Measurements from ENCODE around the gene GPRIN2.
"Not testable (repeated sequence)": the region's sequence is repeated elsewhere in the genome, so short reads cannot be mapped to it uniquely, and the experiment has no call there.

The GPRIN2 gene

DNA sequence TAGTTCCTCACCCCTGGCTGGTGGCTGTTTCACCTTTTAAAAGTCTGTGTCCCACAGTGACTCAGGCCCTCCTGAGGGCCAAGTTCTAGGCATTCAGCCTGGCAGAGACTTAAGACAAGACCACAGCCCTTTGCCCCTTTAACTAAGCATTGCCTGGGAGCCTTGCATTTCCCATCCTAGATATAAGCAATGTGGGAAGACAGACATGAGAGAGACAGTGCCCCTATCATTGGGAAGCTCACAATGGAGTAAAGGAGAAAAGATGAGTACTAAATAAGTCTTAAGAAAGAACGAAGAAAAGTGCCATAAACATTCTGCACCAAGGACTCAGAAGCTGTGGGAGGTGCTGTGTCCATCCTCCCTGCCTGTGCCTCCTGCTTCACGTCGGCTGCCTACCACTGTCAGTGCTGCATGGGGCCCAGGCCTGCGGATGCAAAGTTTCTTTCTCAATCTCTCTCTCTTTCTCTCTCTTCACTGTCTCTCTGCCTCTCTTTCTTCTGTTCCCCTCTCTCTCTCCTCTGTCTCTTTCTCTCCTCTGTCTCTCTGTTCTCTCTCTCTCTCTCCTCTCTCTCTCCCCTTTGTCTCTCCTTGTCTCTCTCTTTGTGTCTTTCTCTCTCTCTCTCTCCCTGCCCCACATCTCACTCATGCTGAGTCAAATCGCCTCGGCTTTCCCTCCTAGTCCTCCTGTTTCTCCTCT, 21.5 kb downstream of the GPRIN2 start:
- DNase-seq = no peak

DNA sequence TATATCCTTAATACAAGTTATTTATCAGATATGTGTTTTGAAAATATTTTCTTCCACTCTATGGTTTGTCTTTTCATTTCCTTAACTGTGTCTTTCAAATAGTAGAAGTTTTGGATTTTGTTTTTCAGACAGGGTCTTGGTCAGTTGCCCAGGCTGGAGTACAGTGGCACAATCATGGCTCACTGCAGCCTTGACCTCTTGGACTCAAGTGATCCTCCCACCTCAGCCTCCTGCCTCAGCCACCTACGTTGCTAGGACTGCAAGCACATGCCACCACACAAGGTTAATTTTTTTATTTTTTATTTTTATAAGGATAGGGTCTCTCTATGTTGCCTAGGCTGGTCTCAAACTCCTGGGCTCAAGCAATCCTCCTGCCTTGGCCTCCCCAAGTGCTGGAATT, 24.2 kb downstream of the GPRIN2 start:
- DNase-seq = not testable (repeated sequence)

DNA sequence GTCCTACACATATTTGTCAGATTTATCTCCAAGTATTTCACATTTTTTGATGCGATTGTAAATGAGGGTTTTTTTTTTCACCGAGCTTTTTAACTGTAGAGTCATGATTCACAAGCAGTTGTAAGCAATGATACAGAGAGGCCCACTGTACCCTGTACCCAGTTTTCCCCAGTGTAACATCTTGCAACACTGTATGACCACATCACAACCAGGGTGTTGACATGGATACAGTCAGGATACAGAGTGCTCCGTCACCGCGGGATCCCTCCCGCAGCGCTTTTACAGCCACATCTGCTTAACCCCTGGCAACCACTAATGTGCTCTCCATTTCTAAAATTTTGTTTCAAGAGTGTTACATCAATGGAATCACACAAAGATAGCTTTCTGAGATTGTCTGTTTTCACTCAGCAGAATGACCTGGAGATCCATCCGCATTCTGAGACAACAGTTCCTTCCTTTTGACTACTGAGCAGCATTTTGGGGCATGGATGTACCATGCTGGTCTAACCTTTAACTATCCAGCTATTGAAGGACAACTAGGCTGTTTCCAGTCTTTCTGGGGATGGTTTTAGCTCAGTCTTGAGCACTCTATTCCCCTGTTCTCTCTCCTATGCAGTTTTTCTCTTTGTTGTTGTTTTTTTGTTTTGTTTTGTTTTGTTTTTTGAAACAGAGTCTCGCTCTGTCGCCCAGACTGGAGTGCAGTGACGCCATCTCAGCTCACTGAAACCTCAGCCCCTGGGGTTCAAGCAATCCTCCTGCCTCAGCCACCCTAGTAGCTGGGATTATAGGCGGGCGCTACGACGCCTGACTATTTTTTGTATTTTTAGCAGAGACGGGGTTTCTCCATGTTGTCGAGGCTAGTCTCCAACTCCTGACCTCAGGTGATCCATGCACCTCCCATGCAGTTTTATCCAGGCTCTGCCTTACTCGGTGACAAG, 25.9 kb downstream of the GPRIN2 start:
- no peak for DNase-seq

DNA sequence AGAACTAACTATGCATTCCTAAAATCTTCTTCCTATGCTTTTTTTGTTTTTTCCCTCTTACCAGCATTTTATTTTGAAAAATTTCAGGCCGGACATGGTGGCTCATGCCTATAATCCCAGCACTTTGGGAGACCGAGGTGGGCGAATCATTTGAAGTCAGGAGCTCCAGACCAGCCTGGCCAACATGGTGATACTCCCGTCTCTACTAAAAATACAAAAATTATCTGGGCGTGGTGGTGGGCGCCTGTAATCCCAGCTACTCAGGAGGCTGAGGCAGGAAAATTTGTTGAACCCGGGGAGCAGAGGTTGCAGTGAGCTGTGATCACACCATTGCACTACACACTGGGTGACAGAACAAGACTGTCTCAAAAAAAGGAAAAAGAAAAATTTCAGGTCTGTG, 26.7 kb downstream of the GPRIN2 start:
- DNase-seq = not testable (repeated sequence)

DNA sequence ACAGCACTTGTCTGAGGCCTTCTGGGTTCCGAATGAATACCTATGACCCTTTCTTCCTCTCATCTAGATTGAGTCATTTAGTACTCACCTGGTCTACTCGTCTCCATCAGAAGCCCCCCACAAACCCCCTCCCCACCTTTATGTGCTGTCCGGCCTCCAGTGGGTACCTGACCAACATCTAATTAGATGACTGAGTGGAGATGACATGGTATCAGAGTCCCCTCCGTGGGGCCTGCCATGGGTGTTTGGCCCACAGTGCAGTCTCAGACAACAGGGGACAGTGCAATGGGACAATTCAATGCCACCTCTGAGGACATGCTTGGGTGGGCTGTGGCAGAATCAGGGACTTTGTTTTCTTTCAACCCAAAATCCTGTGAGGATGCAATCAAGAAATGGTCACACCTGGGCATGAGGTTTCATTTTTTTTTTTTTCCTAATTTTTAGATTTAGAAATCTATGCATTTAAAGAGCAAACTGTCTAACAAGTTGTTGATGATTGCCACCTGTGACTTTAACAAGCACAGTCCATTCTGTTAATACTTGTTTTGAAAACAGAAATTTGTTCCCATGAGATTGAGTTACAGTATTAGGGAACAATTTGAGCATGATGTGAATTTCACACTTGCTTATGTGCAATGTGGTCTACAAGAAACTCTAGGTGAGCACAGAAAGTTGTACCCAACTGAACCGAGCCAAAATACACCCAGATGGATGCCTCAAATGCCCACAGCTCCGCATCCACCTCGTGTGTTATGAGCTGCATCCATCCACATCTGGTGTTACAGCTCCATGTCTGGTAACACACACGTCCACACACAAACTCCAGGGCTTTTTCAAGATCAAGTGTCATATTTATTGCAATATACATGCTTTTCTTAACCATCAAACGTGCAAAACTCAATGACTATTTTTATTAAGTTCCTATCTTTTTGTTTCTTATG, 27.5 kb downstream of the GPRIN2 start:
- no peak for DNase-seq

DNA sequence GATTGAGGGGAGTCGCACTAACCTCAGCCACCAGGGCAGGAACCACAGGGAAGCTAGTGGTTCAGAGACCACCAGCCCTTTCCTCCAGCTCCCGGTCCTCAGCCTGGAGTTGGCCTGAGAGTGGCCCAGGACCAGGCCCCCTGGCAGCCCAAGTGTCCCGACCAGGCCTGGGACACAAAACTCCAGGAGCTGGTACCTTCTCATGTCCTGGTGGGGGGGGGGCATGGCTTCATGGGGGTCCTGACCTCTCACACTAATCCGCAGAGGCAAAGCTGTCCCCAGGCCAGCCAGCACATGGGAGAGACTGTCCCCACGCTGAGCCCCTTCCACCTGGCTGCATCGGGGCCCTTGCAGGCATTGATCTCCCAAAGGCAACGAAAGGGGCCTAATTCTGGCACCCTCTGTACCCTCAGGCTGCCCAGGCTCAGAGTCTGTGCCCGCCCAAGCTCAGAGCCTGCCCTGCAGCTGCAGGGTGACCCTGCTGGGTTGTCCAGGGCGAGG, 28.2 kb downstream of the GPRIN2 start:
- DNase-seq = no peak

DNA sequence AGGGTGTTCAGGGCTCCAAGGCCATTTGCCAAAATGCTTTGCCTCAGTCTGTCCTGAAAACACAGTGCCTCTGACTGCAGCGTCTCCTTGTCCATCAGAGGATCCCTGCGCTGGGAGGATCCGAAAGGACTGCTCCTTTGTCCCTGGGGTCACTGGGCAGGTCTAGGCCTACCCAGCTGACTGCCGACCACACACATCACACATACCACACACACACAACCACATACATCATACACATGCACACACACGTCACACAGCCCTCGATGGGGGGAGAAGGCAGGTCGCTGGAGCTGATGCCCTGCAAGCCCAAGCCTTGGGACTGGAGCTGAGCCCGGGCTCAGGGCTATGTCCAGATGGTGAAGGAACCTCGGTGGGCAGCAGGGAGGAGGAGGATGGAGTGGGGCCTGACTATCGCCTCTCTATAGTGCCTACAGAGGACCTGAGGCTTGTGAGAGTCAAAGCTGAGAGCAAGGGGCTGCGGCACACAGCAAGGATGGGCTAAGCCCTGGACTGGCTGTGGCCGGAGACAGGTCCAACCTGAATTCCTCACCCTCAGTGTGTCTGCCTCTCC, 29.1 kb downstream of the GPRIN2 start:
- no peak for DNase-seq

DNA sequence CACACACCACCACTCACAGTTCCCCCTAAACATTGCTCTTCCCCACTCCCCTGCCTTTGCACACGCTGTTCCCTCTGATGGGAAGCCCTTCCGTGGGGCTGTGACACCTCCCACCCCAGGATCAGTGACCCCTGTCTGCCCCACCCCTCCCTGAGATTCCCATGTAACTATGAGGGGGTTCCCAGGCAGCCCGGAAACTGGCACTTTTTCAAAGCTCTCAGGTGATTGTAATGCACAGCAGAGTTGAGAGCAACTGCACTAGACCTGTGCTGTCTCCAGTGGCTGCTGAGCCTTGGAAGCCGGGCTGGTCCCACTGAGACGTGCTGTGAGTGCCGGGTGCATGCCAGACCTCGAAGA, 29.8 kb downstream of the GPRIN2 start:
- DNase-seq = no peak

DNA sequence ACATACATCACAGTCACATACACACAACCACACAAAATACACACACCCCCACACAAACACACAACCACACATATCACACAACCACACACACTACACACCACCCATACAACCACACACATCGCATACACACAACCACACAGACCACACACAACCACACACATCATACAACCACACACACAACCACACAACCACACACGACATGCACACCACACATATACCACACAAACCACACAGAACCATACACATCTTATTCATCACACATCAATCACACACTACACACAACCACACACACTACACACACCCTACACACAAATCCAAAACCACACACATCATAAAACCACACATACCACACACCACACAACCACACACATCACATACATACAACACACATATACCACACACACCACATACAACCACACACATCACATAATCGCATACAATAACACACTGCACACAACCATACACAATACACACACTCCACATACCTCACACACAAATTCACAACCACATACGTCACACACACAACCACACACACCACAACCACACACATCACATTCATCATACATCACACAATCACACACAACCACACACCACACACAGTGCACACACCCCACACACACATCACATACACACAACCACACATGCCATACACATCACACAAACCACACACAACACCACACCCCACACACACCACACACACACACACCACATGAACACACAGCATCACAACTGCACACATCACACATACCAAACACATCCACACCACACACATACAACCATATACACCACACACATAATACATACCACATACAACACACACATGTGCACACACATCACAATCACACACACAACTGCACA, 30.4 kb downstream of the GPRIN2 start:
- no peak for DNase-seq

DNA sequence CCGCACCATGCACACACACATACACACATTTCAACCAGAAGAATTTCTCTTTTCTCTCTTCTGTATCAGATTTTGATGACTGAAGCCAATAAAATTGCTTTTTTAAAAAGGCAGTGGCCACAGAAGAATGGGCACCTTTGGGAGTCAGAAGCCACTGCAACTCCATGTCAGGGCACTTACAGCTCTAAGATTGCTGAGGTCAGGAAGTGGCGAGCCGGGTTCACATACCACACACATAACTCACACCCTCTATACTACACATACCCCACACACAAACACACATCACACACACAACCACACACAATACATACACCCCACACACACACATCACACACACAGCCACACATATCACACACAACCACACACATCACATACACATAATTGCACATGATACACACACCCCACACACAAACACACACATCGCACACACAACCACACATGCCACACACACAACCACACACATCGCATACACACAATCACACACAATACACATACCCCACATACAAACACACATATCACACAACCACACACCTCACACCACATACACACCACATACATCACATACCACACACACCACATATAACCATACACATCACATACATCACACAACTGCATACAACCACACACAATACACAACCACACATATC, 31.2 kb downstream of the GPRIN2 start:
- no peak for DNase-seq

DNA sequence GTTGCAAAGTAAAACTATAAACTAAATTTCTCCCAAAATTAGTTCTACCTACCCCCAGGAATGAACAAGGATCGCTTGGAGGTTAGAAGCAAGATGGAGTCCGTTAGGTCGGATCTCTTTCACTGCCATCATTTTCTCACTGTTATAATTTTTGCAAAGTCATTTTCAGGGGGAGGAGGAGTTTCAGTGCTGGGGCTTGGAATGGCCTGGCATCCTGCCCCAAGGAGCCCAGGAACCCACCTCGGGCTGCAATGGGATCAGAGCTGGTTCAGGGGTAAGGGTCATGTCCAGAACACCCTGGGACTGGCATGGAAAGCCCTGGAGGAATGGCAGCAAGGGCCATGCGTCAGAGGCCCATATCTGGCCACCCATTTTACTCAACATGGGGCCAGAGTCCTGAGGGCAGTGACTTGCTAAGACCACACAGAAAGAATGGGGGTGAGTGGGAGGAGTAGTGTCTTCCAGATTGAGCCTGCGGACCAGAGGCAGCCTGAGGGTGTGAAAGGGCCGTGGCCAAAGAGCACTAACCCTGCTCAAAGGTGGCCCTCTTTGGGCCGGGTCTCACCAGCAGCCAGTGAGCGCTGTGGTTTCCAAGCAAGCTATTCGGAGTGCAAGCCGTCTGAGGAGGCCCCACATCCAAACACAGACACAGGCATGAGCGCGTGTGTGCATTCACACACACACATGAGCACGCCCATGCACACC, 31.8 kb downstream of the GPRIN2 start:
- no peak for DNase-seq

DNA sequence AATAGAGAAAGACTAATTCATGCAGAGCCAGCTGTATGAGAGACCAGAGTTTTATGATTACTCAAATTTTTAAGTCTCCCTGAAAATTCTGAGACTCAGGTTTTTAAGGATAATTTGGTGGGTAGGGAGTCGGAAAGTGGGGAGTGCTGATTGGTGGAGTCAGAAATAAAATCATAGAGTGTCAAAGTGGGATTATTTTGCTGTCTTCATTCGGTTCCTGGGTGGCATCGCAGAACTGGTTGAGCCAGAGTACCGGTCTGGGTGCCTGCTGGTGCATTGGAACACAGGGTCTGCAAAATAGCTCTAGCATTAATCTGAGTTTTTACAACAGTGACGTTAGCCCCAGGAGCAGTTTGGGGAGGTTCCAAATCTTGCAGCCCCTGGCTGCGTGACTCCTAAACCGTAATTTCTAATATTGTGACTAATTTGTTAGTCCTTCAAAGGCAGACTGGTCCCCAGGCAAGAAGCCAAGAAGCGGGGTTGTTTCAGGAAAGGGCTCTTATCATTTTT, 32.4 kb downstream of the GPRIN2 start:
- no peak for DNase-seq

DNA sequence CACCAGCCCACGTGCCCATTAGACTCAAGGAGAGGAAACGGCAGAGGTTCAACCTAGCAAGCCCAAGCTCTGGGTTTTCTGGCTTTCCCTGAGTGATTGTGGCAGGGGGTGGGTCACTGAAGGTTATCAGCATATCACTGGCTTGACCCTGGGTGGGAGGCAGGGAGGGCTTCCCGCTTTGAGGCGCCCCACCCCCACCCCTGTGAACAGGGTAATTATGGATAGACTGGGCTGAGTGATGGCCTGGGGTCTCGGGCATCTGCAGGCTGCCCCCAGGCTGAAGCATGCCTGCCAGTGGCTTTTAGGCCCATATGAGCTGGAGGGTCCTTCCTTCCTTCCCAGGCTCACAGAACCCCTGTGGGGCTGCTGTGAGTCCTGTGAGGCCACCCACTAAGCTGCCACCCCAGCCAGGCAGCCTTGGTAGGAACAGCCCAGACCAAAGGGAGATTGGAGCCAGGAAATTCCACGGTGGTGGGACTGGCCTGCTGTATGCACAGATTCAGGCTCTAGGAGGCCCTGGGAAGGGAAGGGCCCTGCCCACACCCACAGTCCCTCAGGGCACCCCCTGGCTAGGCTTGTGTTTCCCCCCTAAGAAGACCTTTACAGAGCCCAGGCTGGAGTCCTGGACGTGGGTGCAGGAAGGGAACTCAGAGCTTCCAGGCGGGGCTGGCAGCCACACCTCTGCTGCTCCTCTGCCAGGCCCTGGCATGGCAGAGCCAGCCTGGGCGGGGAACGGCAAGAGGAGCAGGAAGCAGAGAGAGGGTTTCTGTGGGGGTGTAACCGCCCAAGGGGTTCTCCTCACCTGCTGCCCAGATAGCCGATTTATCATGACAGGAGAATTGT, 33.1 kb downstream of the GPRIN2 start:
- DNase-seq = no peak

DNA sequence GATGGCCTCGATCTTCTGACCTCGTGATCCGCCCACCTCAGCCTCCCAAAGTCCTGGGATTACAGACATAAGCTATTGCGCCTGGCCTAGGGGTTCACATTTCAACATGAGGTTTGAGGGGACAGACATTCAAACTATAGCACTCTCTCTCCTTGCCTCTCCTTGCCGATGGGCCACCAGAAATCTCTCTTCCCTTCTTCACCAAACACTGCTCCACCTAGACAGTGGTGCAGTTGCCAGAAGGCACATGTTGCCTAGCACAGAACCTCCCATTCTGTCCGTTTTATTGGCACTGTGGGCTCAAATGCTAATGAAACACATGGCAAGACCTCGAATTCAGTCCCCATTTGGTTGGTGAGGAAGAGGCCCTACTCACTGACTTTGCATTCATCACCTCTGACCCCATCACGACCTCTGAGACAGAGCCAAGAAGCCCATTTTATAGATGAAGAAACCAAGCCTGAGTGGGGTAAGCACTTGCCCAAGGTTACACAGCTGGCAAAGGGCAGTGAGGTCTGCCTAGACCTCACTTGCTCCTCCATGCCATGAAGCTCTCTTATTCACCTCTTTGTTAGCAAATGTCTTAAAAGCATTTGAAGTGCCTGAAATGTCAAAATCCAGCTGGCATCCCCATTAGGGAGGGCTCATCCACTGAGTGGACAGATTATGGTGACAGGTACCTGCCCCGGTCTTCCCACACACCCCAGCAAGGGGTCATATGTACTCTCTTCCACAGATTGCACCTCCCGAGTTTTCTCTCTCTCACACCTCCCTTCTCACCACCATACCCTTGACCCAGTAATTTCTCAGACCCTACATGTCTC, 34.0 kb downstream of the GPRIN2 start:
- DNase-seq = no peak

DNA sequence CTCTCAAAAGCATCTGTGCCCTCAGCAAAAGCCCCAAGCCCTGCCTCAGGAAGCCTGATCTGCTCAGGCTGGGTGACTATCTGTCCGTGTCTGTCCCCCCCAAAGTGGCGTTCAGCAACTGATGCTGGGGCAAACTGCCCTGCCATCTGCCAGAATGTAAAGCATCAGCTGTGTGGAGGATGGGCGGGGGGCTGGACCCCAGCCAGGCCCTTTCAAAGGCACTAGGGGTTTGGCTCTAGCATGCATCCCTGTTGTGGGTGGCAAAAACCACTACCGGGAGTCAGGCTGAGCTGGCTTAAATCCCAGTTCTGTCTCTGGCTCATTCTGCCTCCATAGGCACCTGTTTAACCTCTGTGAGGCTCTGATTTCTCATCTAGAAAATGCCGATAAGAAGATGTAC, 35.5 kb downstream of the GPRIN2 start:
- DNase-seq = no peak

DNA sequence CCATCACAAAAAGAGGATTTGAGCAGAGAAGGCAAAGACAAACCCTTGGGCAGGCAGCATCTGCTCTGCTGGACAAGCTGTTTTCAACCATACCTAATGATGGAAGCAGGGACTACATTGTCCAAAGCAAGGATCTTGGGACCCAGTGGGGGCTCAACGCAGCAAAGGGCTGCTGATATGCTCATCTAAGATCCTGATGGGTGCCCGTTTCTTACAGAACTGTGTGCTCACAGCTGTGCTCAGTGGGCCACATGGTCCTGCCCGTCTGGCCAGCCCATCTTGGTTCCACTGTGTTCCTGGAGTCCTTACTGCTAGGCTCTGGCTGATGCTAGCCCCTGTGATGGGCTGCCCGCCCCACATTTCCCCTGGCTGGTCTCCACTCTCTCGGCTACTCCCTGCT, 36.1 kb downstream of the GPRIN2 start:
- DNase-seq = no peak

DNA sequence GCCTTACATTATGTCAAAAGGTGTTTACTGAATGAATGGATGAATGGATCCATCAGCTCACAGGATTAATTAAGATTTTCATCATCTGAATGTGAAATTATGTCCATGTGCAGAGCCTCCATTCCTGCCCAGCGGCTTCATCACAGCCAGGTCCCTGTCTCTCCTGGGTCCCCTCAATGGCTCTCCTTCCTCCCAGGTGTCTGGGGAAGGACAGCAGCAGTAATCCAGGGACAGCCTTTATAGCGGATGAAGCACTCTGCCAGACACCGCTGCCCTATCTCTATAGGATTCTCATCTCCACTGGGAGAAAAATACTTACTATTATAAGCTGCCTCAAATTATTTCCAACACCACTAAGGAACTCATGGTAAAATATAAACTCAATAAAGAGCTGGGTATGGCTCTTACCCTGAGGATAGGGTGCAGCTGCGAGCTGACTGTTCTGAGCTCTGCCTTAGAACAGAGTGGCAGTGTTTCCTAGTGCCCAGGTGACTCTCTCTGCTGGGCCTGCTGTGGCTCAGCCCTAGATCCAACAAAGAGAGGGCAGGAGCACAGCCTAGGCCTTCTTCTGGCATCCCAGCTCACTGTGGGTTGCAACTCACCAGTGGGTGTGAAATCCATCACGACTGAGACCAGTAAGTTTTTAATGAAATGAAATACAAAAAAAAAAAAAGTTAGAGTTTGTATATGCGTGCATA, 38.3 kb downstream of the GPRIN2 start:
- DNase-seq = peak in 1 of 2 experiments; percentile 3

DNA sequence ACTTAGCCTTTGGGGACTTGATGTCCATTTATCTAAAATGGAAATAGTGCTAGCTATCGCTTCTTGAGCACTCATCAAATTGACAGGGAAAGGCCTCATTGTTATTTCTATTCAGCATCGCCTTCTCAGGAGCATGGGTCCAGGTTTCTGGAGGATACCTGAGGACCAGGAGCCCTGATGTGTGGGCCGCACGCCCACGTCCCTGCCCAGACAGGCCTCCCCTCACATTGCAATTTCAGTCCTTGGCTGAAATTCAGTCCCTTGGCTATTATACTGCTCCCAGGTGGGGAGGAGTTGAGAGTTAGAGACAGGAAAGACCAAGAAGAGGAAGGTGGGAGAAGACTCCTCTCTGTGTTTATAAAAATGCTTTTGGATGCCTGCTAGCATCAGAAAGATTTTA, 38.9 kb downstream of the GPRIN2 start:
- no peak for DNase-seq

Data from activated CD4-positive, alpha-beta T cell treated with anti-CD3 and anti-CD28 coated beads, Interleukin-2, amount 50 U/mL, for 48 hours (primary cell).